CD4-positive, alpha-beta T cell treated with Interferon alpha-2 for 1 hour (primary cell): Measurements from ENCODE around the gene CALM1.

ENCODE experiments used
- DNase-seq, 2 donors: peaks; one replicate each; pipeline ENCODE4 v3.0.0-alpha.2; 2020 to 2022

The CALM1 gene

DNA sequence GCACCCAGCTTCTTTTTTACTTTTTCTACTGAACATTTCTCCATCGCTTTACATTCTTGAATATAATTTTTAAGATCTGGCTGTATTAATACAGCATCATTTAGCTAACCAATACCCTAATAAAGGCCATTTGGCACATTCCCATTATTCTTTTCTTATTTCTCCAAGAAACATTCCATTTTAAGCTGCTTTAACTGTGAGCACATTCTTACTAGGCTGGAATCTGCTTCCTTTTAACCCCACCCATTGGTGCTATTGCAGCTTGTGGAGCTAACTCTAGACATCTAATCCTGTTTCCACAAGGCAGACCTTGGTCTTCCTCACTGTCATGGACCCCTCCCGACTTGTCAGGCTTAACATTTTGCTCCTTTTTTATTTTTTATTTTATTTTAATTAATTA lies 15.2 kb downstream of the CALM1 start:
- no peak for DNase-seq

DNA sequence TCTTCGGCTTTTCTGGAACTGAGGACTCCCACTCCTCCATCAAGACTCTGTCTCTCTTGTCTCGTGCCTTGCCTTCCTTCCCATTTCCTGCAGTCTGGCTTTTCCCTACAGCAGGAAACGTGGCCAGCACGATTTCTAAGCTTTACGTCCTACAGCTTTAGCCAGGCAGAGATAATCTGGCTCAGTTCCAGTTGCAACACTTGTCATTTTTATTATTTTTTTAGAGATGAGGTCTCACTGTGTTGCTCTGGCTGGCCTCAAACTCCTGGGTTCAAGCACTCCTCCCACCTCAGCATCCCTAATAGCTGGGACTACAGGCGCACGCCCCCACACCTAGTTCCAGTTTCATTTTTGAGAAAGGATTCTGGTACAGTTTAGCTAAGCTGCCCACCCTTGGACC lies 19.9 kb downstream of the CALM1 start:
- no peak for DNase-seq

GRCh38 chr14:90418053-90418452 lies 21.2 kb downstream of the CALM1 start:
- no peak for DNase-seq

- no peak for DNase-seq
These were observed 22.4 kb downstream of the CALM1 start for GRCh38 chr14:90419200-90419599.

GRCh38 chr14:90421001-90421631 lies 24.3 kb downstream of the CALM1 start:
- no peak for DNase-seq

DNA sequence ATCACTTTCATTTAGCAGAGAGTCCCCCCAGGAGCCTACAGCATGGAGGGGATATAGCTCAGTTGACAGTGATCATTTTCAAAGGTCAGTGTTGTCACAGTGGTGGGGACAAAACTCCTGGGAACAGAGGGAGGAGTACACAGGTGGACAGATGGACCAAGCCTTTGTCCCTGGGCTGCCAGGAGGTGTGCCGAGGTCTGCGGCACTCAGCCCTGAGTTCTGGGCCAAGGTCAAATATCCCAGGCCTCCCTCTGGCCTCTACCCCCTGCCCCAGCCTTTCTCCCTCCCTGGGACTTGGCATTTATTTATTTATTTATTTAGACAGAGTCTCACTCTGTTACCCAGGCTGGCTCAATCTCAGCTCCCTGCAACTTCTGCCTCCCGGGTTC lies 24.8 kb downstream of the CALM1 start:
- DNase-seq: no peak

DNA sequence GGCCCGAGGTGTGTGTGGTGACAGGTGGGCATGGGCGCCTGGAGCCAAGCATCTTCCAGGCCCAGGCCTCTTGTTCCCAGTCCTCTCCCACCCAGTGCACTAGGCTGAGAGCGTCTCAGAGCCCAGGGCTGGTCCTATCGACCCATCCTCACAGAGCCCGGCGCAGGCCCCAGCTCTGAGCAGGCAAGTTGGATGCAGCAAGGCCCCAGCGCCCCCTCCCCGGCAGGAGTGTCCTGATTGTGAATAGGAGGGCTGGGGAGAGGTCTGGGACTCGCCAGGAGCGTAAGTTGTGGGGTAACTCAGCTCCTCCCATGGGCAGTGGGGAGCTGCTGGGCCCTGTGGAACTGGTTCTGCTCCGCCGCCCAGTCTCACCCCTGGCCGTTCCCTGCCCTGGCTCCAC lies 26.3 kb downstream of the CALM1 start:
- DNase-seq: no peak

- no peak for DNase-seq
These were observed 27.2 kb downstream of the CALM1 start for GRCh38 chr14:90424075-90424474.

GRCh38 chr14:90424686-90425372 lies 28.0 kb downstream of the CALM1 start:
- no peak for DNase-seq

- no peak for DNase-seq
These were observed 28.6 kb downstream of the CALM1 start for GRCh38 chr14:90425373-90425879.

GRCh38 chr14:90426031-90426540 lies 29.3 kb downstream of the CALM1 start:
- DNase-seq: no peak

DNA sequence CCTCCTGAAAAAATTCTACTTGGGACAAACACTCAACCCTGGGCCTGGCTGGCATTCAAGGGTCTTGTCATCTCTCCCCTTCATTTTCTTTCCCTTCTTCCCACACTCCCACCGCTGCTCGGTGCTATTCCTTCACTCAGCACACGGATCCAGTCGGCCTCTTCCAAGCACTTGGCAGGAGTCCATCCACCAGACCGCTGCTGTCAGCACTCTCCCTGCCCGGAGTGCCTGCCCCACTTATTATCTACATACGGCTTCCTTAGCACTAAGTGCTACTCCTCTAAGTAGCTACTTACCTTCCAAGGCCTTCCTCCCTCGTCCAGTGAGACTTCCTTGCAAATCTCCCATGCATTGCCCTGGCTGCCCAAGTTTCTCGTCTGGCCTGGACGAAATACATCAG lies 29.8 kb downstream of the CALM1 start:
- DNase-seq: no peak

GRCh38 chr14:90427848-90428426 lies 31.1 kb downstream of the CALM1 start:
- DNase-seq: no peak

GRCh38 chr14:90428676-90429075 lies 31.8 kb downstream of the CALM1 start:
- DNase-seq: no peak

GRCh38 chr14:90429236-90429635 lies 32.4 kb downstream of the CALM1 start:
- DNase-seq: no peak

GRCh38 chr14:90429754-90430153 lies 32.9 kb downstream of the CALM1 start:
- DNase-seq: no peak

DNA sequence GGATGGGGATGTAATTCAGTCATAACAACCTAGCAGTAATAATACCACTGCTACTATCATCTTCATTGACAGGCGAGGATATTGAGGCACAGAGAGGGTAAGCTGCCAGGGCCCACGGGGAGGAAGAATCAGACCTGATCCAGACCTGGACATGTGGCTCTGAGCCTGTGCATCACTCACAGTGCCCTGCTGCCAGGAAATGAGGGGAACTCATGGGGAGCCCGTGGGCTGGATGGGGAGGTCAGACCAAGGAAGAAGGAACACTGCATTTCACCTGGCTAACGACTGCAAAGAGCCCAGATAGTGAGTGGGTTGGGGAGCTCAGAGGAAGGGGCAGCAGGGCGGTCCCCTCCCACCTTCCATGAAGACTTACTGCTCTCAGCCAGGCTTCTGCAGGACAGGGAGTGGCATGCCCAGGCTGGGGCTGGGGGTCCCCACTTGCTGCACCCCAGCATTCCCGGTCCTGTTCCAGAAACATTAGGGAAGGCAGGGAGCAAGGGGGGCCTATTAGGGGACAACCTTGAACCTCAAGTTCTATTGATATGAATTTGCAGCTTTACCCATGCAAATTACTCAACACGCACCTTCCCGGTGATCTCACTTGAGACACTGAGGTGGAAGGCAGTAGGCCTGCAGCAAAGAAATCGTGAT lies 37.7 kb downstream of the CALM1 start:
- no peak for DNase-seq

GRCh38 chr14:90438841-90439240 lies 42.0 kb downstream of the CALM1 start:
- DNase-seq: no peak

- DNase-seq: no peak
These were observed 43.2 kb downstream of the CALM1 start for GRCh38 chr14:90440021-90440451.

GRCh38 chr14:90440592-90440991 lies 43.8 kb downstream of the CALM1 start:
- DNase-seq: no peak

DNA sequence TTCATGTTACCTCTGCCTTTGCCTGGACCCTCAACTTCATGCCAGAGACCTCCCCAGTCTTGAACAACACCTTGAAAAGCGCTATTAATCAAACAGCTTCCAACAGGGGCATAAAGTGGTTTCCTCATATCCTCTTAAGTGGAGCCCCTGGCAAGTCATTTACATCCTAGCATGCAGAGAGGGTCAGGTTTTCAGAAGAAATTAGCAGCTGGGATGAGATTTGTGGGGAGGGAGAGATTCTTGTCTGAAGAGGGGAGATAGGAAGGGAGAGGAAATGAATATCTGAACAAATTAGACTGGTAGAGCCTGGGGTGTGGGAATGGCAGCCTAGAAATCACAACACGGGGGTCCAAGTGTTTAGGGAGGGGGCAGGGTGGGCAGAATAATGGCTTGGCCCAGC lies 45.6 kb downstream of the CALM1 start:
- no peak for DNase-seq

GRCh38 chr14:90443161-90444076 lies 46.6 kb downstream of the CALM1 start:
- DNase-seq: no peak
